HUES6 (cell line): ENCODE results near the gene ERBB2.

ENCODE experiments used
- H3K27ac ChIP-seq: 2 replicates; pipeline ENCODE4 v1.7.0; 2013; ENCODE audit warnings: low read depth, mild to moderate bottlenecking, low read length, inconsistent platforms
- H3K27me3 ChIP-seq: 2 replicates; pipeline ENCODE4 v1.6.1; 2013; ENCODE audit warnings: low read length; ENCODE audit not compliant: control insufficient read depth, insufficient read depth
- H3K36me3 ChIP-seq: 2 replicates; pipeline ENCODE4 v1.6.1; 2013; ENCODE audit warnings: low read length; ENCODE audit not compliant: control insufficient read depth, insufficient read depth
- H3K4me1 ChIP-seq: 2 replicates; pipeline ENCODE4 v1.6.1; 2013; ENCODE audit warnings: low read length; ENCODE audit not compliant: control insufficient read depth, insufficient read depth
- H3K4me3 ChIP-seq: 2 replicates; pipeline ENCODE4 v1.5.1; 2013; ENCODE audit warnings: low read depth, low read length
- H3K9ac ChIP-seq: one replicate; pipeline ENCODE4 v1.6.1; 2013; ENCODE audit warnings: mild to moderate bottlenecking, low read length
- H3K9me3 ChIP-seq: 2 replicates; pipeline ENCODE4 v1.6.1; 2013; ENCODE audit warnings: low read depth, low read length; ENCODE audit not compliant: control insufficient read depth, insufficient read depth

The ERBB2 gene

GRCh38 chr17:39674179-39674578 is 25.7 kb upstream of the ERBB2 start:
- H3K27ac ChIP-seq = no peak overlapping the region
- H3K4me3 ChIP-seq = no peak overlapping the region
- no peak overlapping the region for H3K9ac ChIP-seq
- peaks cover 6% of the 10 kb centered on the region; the same call in 1 of the 2 replicates for H3K36me3 ChIP-seq
- peaks cover 23% of the 10 kb centered on the region for H3K4me1 ChIP-seq
- peaks cover 7% of the 10 kb centered on the region; the same call in 1 of the 2 replicates for H3K27me3 ChIP-seq
- H3K9me3 ChIP-seq = no peaks in the 10 kb centered on the region

- Histone ChIP-seq H3K4me3 (no peak overlapping the region), H3K36me3 (peaks cover 11% of the 10 kb centered on the region; the same call in 1 of the 2 replicates), H3K27ac (no peak overlapping the region), H3K9ac (no peak overlapping the region), H3K9me3 (no peaks in the 10 kb centered on the region), H3K27me3 (0 out of 2 replicates have a peak, but pooled peaks cover under 1% of the 10 kb centered on the region), H3K4me1 (peaks cover 23% of the 10 kb centered on the region)
Observed at GRCh38 chr17:39674702-39675389, 25.0 kb upstream of the ERBB2 start.

- no peak overlapping the region for H3K4me3 ChIP-seq
- H3K27me3 ChIP-seq = no peaks in the 10 kb centered on the region
- H3K4me1 ChIP-seq = peaks cover 23% of the 10 kb centered on the region
- H3K36me3 ChIP-seq = peaks cover 13% of the 10 kb centered on the region; the same call in 1 of the 2 replicates
- H3K27ac ChIP-seq = no peak overlapping the region
- H3K9me3 ChIP-seq = no peaks in the 10 kb centered on the region
- H3K9ac ChIP-seq = no peak overlapping the region
Observed at GRCh38 chr17:39675390-39676082, 24.3 kb upstream of the ERBB2 start.

- H3K9me3 ChIP-seq = no peaks in the 10 kb centered on the region
- H3K4me3 ChIP-seq = no peak overlapping the region
- peaks cover 17% of the 10 kb centered on the region; the same call in 1 of the 2 replicates for H3K36me3 ChIP-seq
- H3K4me1 ChIP-seq = peaks cover 23% of the 10 kb centered on the region
- no peak overlapping the region for H3K27ac ChIP-seq
- H3K27me3 ChIP-seq = no peaks in the 10 kb centered on the region
- H3K9ac ChIP-seq = no peak overlapping the region
Observed at GRCh38 chr17:39676198-39676819, 23.6 kb upstream of the ERBB2 start.

- no peak overlapping the region for H3K9ac ChIP-seq
- H3K4me3 ChIP-seq = no peak overlapping the region
- H3K4me1 ChIP-seq = peaks cover 19% of the 10 kb centered on the region
- no peak overlapping the region for H3K27ac ChIP-seq
- H3K36me3 ChIP-seq = peaks cover 17% of the 10 kb centered on the region; the same call in 1 of the 2 replicates
- H3K27me3 ChIP-seq = no peaks in the 10 kb centered on the region
- no peaks in the 10 kb centered on the region for H3K9me3 ChIP-seq
Observed at GRCh38 chr17:39677072-39677471, 22.8 kb upstream of the ERBB2 start.

GRCh38 chr17:39677542-39678339 is 22.1 kb upstream of the ERBB2 start:
- no peak overlapping the region for H3K9ac ChIP-seq
- no peaks in the 10 kb centered on the region for H3K27me3 ChIP-seq
- no peaks in the 10 kb centered on the region for H3K9me3 ChIP-seq
- H3K4me3 ChIP-seq = no peak overlapping the region
- peaks cover 17% of the 10 kb centered on the region; the same call in 1 of the 2 replicates for H3K36me3 ChIP-seq
- no peak overlapping the region for H3K27ac ChIP-seq
- peaks cover 19% of the 10 kb centered on the region for H3K4me1 ChIP-seq

GRCh38 chr17:39678340-39679116 is 21.3 kb upstream of the ERBB2 start:
- H3K27me3 ChIP-seq = no peaks in the 10 kb centered on the region
- H3K36me3 ChIP-seq = peaks cover 23% of the 10 kb centered on the region; the same call in 1 of the 2 replicates
- H3K4me1 ChIP-seq = peaks cover 19% of the 10 kb centered on the region
- no peak overlapping the region for H3K27ac ChIP-seq
- no peak overlapping the region for H3K4me3 ChIP-seq
- no peak overlapping the region for H3K9ac ChIP-seq
- H3K9me3 ChIP-seq = no peaks in the 10 kb centered on the region

GRCh38 chr17:39679521-39680192 is 20.2 kb upstream of the ERBB2 start:
- H3K27ac ChIP-seq = no peak overlapping the region
- H3K9me3 ChIP-seq = no peaks in the 10 kb centered on the region
- H3K36me3 ChIP-seq = peaks cover 24% of the 10 kb centered on the region; the same call in 1 of the 2 replicates
- H3K27me3 ChIP-seq = no peaks in the 10 kb centered on the region
- peaks cover 16% of the 10 kb centered on the region for H3K4me1 ChIP-seq
- H3K9ac ChIP-seq = no peak overlapping the region
- no peak overlapping the region for H3K4me3 ChIP-seq

- H3K36me3 ChIP-seq = peaks cover 20% of the 10 kb centered on the region; the same call in 1 of the 2 replicates
- no peak overlapping the region for H3K9ac ChIP-seq
- H3K9me3 ChIP-seq = no peaks in the 10 kb centered on the region
- H3K4me3 ChIP-seq = no peak overlapping the region
- no peak overlapping the region for H3K27ac ChIP-seq
- H3K4me1 ChIP-seq = peaks cover 3% of the 10 kb centered on the region; the same call in 1 of the 2 replicates
- H3K27me3 ChIP-seq = no peaks in the 10 kb centered on the region
Observed at GRCh38 chr17:39683295-39683939, 16.4 kb upstream of the ERBB2 start.
